ENCODE measurements around the gene SEMA3F. TPM values are rescaled to one million over a fixed set of nuclear protein-coding genes. Genes with fewer than 3 reads are reported as not detected.

Gene SEMA3F
- total RNA-seq, 1 donor from 2014 or later = 8.3 TPM

DNA sequence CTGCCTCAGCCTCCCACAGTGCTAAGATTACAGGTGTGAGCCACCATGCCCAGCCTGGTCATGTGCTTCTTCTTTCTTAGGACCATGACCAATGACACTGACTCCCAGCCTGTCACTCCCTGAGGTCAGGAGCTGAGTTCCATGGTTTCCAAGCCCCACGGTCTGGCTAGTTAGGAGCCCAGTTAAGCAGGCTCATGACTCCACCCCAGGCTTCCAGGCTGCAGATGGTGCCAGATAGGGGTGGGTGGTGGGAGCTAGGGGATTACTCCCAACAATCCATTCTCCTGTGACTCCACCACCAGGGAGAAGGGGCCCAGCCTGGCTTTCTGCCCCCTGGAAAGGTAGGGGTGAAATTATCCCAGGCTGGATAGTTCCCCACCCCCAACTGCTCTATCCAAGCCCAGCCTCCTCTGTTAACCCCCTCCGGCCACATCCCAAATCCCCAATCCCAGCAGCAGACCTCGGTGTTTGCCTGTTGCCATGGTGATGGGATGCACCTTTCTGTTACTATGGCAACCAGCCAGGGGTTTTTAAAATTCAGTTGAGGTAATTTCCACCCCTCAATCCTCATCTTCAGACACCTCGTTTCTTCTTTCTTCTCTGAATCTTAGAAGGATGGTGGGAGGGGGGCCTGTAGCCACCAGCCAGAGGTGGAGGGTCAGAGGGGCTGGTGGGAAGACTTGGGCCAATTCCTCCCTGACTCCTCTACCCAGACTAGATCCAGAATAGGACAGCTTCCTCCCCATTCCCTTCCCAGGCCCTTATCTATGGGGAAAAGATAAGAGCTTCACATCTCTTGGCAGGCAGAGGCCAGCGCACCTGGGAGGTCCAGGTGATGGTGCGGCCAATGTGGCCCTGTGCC is 22.5 kb upstream of the SEMA3F start:
- no peak for DNase-seq (ENCODE audit: low read depth in 2 of 2)

DNA sequence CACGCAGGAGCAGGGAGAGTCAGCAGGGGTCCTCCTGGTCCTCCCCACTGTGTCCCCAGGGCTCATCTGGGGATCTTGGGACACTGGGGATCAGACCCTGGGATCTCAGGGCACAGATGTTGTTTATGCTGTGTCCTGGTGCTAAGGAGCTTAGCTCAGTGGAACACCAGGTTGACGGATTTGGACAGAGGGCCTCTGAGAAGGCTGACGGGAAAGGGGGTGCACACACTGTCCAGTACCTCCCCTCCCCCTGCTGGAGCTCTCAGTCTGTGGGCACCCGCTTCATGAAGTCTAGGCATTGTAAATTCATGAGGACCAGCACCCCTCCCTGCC is 21.9 kb upstream of the SEMA3F start:
- DNase-seq (ENCODE audit: low read depth in 2 of 2) = no peak

- no peak for DNase-seq (ENCODE audit: low read depth in 2 of 2)
Measured at GRCh38 chr3:50134367-50134766, 20.8 kb upstream of the SEMA3F start.

- DNase-seq (ENCODE audit: low read depth in 2 of 2) = no peak
Measured at GRCh38 chr3:50135964-50136363, 19.2 kb upstream of the SEMA3F start.

DNA sequence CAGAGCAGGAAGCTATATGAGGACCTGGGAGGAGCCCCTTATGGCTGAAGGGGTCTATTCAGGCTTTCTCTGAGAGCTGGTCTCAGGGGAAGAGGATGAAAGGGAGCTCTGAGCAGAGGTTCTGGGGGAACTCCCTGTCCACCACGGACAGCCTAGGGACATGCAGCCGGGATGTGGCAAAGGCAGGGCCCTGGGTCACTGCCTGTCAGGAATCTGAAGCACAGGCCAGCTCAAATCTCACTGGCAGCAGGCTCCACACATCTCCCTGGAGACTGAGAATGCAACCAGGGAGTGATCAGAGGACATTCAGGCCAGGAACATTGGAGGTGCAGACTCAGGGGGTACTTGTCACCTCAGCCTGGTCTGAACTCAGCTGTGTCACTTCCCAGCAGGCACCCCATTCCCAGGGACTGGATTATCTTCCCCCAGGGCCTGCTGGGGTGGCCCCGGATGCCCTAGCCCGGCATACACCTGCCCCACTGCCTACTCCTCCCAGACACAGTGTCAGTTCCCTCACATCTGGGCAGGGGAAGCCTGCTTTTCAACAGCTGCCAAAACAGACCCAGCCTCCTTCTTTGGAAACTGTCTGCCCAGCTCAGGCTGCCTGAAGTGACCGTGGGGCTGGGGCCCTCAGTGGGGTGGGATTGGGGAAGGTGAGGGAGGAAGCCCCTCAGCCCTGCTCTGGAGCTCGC is 18.3 kb upstream of the SEMA3F start:
- no peak for DNase-seq (ENCODE audit: low read depth in 2 of 2)

DNA sequence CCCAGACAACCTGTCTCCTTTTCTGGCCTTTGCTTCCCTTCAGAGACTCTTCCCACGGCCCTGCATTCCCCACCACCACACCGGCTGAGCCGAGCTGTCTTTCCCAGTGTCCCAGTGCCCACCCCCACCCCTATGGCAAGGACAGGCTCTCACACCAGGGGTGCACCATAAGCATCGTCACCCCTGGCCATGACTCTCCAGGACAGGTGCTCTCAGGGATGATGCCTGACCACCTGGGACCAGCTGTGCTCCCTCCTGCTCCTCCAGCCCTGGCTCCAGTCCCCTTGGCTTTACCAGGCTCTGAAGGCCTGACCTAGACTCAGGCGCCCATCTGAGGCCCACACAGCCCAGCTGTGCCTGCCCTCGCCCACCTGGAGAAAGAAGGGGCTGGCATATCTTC is 17.6 kb upstream of the SEMA3F start:
- DNase-seq (ENCODE audit: low read depth in 2 of 2) = no peak

- DNase-seq (ENCODE audit: low read depth in 2 of 2) = peak in 1 of 2 donors; percentile 39
Measured at GRCh38 chr3:50138266-50139200, 16.6 kb upstream of the SEMA3F start.

- DNase-seq (ENCODE audit: low read depth in 2 of 2) = no peak
Measured at GRCh38 chr3:50139308-50139707, 15.8 kb upstream of the SEMA3F start.

DNA sequence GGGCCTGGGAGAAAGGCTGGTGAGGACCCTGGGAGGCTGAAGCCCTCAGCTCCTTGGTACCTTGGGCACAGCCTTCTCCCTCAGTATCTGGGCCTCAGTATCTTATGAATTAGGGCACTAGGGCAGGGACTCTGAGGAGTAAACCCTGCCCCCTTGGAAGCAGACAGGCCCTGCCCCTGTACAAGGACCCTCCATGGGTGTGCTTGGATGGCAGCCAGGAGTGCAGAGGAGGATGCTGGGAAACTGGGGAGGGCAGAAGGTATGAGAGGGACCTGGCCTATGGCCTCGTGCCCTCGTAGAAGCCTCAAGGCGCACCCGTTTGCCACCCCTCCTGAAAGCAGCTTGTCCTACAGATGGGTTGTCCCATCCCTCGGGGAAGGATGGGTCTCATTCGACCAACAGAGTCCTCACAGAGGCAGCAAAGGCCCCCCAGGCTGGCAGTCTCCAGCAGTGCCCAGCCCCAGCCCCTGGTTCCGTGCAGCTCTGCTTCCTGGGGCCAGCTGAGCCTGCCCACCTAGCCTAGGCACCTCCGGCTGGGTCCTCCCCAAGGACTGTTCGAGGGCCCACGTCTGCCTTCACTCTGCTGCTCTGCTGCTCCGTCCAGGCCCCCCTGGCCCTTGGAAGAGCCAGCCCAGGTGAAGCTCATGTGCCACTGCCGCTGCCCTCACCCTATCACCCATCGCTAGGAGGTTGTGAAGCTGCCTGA is 15.3 kb upstream of the SEMA3F start:
- DNase-seq (ENCODE audit: low read depth in 2 of 2) = no peak

GRCh38 chr3:50140990-50141389 is 14.1 kb upstream of the SEMA3F start:
- DNase-seq (ENCODE audit: low read depth in 2 of 2) = no peak

DNA sequence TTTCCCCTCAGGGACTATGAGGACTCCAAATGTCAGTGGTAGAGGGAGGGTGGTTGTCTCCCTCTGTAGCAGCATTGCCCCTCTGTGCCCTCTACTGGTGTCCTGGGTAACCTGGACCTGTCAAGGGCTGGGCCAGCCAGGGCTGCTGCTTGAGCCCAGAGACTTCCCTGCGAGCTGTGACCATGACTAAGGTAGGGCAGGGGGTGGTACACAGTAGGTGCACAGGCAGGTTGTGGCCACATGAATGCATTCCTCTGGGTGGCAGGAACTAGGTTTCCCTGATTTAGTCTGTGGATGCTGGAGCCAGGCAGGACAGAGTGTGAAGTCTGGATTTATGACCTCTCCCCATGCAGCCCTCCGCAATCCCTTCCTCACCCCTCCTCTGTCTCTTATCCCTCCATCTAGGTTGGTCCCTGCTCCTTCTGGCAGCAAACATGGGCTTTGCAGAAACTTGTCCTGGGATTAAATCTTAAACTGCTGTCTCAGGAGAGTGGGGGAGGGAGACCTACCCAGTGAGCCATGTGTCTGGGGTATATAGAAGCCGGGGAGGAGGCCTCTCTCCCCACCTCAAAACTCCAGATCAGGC is 8.7 kb upstream of the SEMA3F start:
- DNase-seq (ENCODE audit: low read depth in 2 of 2) = no peak

- DNase-seq (ENCODE audit: low read depth in 2 of 2) = no peak
Measured at GRCh38 chr3:50147016-50147415, 8.1 kb upstream of the SEMA3F start.

DNA sequence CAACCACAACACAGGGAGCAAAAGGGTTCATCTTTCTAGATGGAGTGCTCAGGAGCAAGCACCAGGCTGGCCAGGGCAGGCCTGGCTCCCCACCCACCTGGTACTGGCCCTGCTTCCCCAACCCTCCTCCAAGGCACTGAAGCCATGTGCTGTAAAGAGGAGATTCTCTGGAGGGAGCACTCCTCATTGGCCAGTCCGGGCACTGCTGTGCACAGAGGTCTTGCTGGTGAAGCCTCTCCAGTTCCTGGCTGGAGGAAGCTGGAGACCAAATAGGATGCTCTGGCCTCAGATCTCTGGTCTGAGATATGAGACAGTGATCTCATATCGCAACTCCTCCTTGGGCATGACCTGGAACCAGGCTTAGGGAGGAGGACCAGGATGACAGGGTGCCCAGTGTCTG is 7.7 kb upstream of the SEMA3F start:
- no peak for DNase-seq (ENCODE audit: low read depth in 2 of 2)

DNA sequence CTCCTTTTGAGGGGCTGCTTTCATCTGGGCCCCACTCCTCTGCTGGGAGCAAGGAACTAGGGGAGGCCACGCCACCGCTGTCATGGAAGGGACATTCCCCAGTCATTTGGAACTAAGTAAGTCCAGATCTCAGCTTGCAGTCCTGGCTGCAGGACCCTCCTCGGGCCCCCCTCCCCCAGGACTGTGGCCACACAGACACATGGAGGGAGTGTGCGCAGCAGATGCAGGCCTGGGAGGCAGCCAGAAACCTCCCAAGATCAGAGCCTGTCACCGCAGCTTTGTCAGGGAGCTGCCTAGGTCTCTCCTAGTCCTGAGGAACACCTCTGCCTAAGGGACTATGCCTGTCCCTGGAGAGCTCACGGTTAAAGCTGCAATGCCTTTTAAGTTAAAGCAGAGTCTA is 7.3 kb upstream of the SEMA3F start:
- DNase-seq (ENCODE audit: low read depth in 2 of 2) = no peak

DNA sequence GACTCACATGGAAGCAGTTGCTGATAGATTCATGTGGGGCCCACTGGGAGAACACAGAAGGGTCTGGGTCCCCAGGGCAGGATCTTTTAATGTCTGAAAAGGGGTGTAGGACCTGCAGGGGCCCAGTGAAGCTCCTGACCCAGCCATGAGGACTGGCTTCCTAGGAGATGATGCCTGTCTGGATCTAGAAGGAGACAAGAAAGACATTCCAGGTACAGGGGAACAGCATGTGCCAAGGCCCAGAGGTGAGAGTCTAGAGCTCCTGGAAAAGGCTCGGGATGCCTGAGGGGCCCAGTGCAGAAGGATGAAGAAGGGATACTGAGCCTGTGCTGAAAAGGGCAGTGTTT is 4.7 kb upstream of the SEMA3F start:
- no peak for DNase-seq (ENCODE audit: low read depth in 2 of 2)

DNA sequence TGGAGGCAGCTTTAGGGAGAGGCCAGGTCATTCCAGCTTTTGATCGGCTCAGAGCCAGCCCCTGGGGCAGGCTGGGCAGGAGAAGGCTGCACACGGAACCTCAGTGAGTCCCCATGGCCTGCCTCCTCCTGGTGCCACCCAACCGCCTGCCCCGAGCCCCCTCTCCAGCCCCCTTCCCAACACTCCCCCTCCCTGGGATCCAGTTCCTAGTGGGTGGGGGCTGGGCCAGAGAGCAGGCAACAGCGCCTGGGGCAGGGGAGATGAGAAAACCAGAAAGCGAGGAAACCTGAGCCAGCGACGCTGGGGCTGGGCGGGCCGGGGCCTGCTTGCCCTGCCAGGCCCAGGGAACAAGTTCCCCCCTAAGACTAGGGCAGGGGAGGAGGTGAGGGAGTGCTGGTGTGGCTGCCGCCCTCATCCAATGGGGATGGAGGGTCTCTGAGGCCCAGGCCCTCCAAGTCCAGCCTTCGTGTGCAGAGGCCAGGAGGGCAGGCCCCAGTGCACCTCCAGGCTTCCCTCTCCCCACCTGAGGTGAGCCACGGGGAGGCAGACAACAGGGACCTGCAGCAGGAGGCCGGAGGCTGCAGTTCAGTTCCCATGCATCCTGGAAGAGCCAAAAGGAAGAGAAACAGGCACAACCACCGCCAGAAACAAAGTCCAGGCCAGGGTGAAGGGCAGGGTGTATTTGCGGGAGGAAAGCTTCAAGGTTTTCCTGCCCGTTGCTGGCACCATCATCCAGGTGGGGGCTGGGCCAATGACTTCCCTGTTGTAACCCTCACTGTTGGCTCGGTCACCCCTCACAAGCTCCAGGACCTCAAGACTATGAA is 4.0 kb upstream of the SEMA3F start:
- no peak for DNase-seq (ENCODE audit: low read depth in 2 of 2)

DNA sequence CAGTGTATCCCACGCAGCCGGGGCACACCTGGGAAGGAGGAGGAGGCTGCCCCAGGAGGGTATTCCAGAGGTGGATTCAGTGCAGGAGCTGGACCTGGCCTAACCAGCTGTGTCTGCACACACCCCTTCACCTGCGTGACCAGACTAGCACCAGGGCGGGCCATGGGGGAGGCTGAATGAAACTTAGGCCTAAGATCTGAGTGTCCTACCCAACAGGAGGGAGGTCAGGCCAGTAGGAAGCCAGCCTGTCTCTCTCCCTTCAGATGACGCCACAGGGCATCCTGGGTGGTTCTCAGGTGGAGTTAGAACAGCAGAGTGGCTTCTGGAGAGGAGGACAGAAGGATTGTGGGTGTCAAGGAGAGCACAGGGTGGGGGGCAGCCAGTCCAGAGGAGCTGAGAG is 3.4 kb upstream of the SEMA3F start:
- DNase-seq (ENCODE audit: low read depth in 2 of 2) = no peak

DNA sequence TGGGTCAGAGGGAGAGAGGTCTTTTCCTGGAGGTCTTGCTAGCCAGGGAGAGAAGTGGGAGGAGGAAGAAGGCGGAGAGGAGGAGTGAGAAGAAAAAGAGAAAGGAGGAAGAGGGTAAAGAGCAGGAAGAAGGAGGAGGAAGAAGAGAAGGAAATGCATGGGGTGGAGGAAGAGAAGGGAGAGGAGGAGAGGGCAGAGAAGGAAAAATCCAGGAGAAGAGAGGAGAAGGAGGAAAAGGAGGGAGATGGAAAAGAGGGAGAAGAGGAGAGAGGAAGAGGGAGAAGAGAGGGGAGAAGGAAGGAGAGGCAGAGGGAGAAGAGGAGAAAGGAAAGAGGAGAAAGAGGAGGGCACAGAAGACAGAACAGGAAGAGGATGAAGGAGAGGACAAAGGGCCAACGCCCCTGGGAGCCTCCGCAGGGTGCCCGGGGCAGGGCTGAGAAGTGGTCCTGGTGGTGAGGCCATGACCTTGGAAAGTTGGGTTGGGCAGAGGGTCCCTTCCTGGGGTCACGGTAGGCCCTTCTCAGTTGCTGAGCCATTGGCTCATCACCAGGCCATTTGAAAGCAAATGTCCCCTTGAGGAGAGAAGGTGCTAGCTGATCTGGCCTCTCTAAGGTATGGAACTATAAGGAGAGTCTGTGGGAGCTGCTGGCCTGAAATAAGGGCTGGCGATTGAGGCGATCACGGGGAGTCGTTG is 1.2 kb upstream of the SEMA3F start:
- DNase-seq (ENCODE audit: low read depth in 2 of 2) = no peak

- peak; percentile 42 to 55 for DNase-seq (ENCODE audit: low read depth in 2 of 2)
Measured at GRCh38 chr3:50154476-50154839, 666 bp upstream of the SEMA3F start.

DNA sequence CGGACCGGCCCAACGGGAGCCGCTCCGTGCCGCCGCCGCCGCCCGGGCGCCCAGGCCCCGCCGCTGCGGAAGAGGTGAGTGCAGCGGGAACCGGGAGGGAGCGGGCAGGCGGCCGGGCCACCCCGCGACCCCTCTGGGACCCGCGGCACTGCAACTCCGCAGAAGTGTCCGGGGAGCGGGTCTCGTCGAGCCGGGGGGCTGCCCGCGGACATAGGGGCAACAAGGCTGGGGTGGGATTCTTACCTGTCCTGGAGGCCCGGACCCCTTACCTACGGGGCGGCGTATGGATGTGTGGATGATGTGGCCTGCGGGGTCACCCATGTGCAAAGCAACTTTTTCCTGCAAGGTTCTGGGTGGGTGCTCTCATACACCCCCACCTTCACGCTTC is 361 bp downstream of the SEMA3F start:
- DNase-seq (ENCODE audit: low read depth in 2 of 2) = no peak
